NB4 (cell line): ENCODE results near the gene IZUMO4.

Experiments used
- CTCF ChIP-seq: IDR thresholded peaks from one replicate; pipeline ENCODE4 v1.5.1; 2012; ENCODE audit warnings: low read depth, low read length
- MAX ChIP-seq: IDR thresholded peaks from 2 replicates; pipeline ENCODE4 v1.6.1; 2011; ENCODE audit warnings: low read depth, low read length
- MYC ChIP-seq: IDR thresholded peaks from 2 replicates; pipeline ENCODE4 v1.6.1; 2011; ENCODE audit warnings: low read depth, low read length
- POLR2A ChIP-seq: IDR thresholded peaks from 2 replicates; pipeline ENCODE4 v1.6.1; 2011; ENCODE audit warnings: mild to moderate bottlenecking; ENCODE audit not compliant: insufficient read length; ENCODE audit errors: extremely low read depth

- no peak for TF ChIP-seq POLR2A
- no peak for TF ChIP-seq CTCF
- no peak for TF ChIP-seq MAX
- TF ChIP-seq MYC, result no peak
Observed at GRCh38 chr19:2099054-2099501, 2.4 kb downstream of the IZUMO4 start.
